ENCODE data around the gene ZNRF3.

The ZNRF3 gene

DNA sequence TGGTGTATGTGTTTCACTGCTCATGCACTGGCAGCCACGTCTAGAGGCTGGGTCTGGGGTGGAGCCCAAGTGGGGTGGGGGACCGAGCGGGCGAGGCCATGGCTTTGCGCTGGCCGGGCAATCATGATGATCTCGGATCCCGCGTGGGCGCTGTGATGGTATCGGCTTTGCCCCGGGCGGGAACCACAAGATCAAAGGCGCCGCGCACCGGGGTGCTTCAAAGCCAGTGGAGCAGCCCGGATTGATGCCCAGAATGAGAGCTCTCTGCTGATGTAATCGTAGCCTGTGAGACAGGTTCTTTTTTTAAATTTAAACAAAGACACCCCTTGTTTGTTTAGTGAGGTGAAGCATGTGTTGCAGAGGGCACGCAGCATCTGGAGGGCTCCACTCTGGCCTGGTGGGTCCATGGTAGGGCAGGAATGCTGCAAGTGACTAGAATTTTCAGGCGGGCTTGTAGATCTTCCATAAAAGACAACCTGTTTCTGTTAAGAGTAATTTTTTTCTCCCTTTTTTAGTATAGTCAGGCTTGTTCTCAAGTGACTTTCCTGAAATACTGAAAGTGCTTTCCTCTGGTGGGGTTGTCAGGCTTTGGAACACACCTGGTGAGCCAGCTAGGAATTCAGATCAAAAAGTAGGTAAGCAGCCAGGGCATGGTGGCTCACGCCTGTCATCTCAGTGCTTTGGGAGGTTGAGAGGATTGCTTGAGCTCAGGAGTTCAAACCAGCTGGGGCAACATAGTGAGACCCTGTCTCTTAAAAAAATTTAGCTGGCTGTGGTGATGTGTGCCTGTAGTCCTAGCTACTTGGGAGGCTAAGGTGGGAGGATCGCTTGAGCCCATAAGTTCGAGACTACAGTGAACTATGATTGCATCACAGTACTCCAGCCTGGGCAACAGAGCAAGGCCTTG, 40.7 kb downstream of the ZNRF3 start:
- no peak for DNase-seq (ENCODE audit: extremely low spot score, insufficient read length, low read depth)
- no peak for FAIRE-seq

DNA sequence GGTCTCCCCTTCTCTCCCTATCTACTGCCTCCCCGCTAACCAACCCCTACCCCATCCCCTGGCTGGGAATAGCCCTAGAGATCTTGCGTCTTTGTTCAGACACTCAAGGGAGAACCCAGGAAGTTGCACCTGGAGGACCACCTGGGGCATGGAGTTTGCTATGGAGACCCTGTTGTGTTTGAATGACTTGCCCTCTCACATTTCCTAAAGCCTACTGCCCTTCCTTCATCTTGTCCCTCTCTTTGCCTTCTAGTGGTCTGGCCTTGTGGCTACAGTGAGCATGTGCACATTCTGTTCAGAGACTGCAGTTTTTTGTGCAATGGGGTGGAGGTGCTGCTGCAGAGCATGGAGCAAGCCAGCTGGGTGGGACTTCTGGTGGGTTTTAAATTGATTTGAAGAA, 42.5 kb downstream of the ZNRF3 start:
- DNase-seq (ENCODE audit: extremely low spot score, insufficient read length, low read depth): no peak

GRCh38 chr22:28927630-28928029, 44.3 kb downstream of the ZNRF3 start:
- FAIRE-seq (no peak), DNase-seq (ENCODE audit: extremely low spot score, insufficient read length, low read depth) (no peak)

More for the DNA sequence above, 42.5 kb downstream of the ZNRF3 start:
- FAIRE-seq: no peak

DNA sequence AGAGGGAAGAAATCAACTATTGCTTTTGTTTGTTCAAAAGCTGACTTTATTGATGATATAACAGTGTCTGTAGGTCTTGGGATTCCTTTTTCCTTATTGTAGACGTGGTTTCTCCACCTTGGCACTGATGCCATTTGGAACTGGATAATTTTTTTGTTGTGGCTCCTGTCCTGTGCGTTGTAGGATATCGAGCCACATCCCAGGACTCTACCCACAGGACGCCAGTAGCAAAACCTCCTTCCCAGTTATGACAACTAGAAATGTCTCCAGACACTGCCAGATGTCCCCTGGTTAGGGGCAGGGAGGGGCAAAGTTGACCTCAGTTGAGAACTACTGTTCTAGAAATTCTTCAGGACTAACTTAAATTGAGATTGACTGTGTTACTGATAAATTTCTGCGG, 45.8 kb downstream of the ZNRF3 start:
- DNase-seq (ENCODE audit: extremely low spot score, insufficient read length, low read depth): no peak
- no peak for FAIRE-seq

DNA sequence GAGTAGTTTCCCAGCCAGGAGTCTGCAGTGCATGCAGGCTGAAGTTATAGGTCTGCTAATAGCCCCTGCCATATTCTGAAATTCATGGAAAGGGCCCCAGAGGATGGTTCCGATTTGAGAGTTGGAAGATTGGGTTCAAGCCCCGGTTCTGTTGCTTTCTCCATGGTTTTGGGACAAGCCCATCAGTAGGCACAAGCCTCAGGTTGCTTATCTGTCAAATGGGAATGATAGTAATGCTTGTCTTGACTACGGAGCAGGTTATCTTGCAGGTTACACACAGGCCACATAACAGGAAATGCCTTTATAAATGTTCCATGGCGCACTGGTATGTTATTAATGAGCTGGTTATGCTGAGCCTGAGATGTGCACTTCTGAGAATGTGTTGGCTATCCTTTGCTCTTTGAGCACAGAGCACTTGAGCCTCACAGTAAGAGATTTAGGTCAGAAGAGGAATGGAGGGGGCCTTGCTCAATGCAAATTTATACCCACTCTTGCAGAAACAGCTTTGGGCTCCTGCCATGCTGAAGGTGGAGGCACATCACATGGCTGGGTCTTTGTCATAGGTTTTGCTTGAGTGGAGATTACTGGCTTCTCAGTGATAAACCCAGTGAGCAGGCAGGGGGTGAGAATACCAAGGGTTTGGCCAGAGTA, 47.1 kb downstream of the ZNRF3 start:
- DNase-seq (ENCODE audit: extremely low spot score, insufficient read length, low read depth): no peak
- no peak for FAIRE-seq

- DNase-seq (ENCODE audit: extremely low spot score, insufficient read length, low read depth) (no peak), FAIRE-seq (no peak)
These were observed 48.6 kb downstream of the ZNRF3 start for GRCh38 chr22:28931844-28932567.

GRCh38 chr22:28933321-28933720, 49.9 kb downstream of the ZNRF3 start:
- no peak for DNase-seq (ENCODE audit: extremely low spot score, insufficient read length, low read depth)
- FAIRE-seq: no peak

DNA sequence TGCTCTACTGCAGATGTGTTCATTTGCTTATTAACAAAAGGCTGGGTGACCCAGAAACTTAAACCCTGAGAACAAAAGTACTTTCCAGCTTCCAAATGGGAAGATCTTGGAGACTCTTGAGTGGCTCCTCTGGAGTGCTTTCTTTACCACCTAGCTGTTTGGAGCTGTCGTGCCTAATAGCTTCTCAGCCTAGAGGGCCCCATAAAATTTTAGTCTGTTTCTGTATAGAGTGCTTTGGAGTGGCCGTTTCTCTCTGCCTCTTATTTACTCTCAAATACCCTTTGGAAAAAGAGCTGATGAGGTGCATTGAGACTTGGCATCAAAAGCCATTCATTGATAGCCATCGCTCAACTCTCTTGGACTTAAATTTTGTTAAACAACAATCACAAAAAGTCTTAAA, 50.7 kb downstream of the ZNRF3 start:
- FAIRE-seq (no peak), DNase-seq (ENCODE audit: extremely low spot score, insufficient read length, low read depth) (no peak)

DNA sequence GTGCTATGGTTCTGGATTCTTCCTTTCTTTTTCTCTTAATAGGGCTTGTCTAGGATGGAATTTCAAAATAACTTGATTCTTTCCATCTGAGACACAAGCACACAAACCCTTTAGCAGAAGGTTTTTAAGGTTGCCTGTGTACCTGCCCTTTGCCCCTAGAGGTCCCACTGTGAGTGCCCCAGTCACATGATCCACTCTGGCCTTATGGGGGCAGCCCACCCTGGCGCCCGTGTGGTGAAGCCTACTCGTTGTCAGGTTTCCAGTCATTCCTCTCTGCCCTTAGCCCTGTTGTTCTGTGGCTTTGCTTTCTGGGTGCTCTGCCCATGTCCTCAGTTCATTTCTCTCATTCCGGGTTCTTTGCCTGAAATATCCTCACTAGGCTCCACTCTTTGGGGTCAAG, 51.8 kb downstream of the ZNRF3 start:
- no peak for DNase-seq (ENCODE audit: extremely low spot score, insufficient read length, low read depth)
- no peak for FAIRE-seq

DNA sequence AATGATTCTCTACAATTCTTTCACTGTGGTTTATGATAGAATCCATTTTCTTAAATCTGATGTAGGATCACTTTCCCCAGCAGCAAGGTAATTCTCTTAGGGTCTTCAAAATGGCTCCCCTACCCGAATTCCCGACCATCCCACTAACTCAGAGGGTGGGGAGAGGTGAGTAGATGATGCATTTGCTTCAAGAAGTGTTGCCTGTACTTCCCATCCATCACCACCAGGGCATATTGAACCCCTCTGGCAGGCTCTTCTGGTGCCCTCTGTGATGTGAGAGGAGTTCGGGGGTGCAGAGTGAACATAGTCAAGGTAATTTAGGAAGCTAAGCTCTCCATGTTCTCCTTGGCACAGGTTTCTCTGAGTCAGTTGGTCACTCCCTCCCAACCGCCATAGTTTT, 52.3 kb downstream of the ZNRF3 start:
- FAIRE-seq (no peak), DNase-seq (ENCODE audit: extremely low spot score, insufficient read length, low read depth) (no peak)

DNA sequence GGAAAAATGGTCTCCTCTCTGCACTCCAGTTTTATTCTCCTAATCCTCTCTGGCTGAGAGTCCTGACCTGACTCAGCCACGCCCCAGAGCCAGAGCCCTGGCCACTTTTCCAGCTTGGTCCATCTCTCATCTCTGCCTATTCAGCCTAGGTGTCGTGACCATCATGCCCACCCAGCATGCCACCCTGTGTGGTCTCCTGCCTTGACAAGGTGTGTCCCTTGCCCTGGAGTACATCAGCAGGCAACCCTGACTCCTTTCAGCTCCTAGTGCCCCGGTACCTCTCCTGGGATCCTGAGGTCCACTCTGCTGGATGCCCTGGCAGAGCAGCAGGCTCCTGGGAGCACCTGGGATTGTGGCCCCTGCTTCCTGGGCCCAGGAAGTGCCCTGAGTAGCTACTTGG, 52.8 kb downstream of the ZNRF3 start:
- FAIRE-seq (no peak), DNase-seq (ENCODE audit: extremely low spot score, insufficient read length, low read depth) (no peak)

DNA sequence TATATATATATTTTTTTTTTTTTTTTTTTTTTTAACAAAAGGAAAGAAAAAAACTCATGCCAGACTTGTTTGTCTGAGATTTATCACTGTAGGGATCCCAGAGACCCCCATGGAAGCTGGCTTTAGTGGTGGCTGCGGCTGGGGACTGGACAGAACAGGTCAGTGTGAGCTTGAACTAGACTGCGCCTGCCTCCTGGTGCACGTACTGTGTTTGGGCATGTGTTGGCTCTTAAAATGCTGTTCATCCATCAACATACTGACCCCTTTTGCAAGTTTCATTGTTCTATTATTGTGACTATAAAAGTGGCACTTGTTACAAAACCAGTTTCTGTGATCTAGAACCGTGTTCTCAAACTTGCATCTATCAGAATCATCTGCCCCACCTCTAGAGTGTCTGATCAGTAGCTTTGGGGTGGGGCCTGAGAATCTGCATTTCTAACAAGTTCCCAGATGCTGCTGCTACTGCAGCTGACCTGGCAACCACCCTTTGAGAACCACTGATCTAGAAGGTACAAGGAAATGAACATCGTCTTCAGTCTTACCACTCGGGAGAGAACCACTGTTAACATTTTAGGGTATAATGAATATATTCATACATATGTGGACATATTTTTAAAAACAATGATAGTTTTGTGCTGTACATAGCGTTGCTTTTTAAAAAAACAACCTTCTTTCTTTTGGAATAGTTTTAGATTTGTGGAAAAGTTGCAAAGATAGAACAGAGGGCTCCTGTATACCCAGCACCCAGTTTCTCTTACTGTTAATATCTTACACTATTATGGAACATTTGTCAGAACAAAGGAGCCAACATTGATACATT, 54.0 kb downstream of the ZNRF3 start:
- DNase-seq (ENCODE audit: extremely low spot score, insufficient read length, low read depth): no peak
- no peak for FAIRE-seq

DNA sequence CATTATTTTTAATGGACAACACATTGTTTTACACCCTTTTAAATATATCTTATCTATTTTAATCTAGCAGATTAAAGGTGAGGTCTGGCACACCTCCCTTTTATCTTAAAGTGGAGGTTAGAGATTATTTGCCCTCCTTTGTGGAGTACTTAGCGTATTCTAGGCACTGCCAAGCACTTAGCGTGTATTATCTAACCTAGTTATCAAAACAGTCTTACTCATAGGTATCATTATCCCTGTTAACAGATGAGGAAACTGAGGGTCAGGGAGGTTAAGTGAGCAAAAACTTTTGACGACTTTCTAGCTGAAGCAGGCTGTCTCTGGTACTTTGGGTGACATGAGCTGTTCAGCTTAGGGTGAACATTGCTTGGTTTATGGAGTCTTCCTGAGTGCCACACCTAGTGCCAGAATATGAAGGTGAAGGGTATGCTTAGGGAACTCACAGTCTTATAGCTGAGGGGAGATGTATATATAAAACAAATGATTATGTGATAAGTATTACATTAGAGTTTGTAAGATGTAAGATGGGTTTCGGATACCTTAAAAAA, 55.0 kb downstream of the ZNRF3 start:
- FAIRE-seq (no peak), DNase-seq (ENCODE audit: extremely low spot score, insufficient read length, low read depth) (no peak)

DNA sequence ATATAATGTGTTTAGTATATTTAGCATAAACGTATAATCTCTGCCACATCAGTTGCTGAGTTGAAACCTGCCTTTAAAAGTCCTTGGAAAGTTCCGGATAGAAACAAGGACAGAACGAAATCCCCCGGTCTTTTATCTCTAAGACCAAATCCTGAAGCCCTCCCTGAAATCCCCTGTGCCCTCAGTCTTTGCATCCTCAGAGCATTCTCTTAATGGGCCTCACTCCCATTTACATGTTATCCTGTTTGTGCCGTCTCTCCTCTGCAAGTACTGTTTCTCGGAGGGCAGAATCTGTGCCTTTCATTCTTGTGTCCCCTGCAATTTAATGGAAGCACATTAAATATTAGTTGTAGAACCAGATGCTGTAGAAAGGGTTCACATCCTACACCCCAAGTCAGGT, 56.0 kb downstream of the ZNRF3 start:
- FAIRE-seq (no peak), DNase-seq (ENCODE audit: extremely low spot score, insufficient read length, low read depth) (no peak)

- FAIRE-seq: no peak
- DNase-seq (ENCODE audit: extremely low spot score, insufficient read length, low read depth): no peak
These were observed 56.6 kb downstream of the ZNRF3 start for GRCh38 chr22:28939932-28940331.

DNA sequence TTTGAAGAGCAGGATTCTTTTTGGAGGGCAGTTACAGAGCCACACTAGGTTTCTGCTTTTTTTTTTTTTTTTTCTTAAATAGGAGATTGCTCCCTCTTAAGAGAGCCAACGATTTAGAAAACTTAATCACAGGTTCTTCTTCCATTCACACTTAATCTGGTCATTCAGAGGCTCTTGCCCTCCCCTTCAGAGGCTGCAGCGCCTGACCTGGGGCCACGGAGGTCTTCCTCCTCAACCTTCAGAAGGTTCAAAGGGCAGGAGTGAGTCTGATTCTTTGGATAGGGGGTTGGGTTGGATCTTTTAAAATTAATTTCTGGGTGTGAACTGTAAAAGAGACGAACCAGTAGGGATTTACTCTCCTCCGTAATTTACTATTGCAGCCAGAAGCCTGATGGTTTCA, 57.1 kb downstream of the ZNRF3 start:
- no peak for FAIRE-seq
- DNase-seq (ENCODE audit: extremely low spot score, insufficient read length, low read depth): no peak

DNA sequence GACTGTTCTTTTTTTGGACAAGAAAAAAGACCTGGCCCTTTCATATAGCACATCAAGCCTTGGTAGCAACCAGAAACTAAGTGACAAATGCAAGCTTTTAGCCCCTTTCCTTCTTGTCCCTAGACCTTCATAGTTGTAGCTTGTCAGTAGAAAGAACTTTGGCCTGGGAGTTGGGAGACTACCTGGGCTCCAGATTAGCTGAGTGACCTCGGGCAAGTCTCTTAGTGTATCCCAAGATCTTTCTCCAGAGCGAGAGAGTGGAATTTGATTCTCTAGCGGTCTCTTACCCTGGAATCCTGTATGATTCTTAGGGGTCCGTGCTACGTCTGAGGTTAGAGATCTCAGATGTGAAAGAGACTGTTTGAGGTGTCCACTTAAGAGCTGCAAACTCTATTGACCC, 59.0 kb downstream of the ZNRF3 start:
- FAIRE-seq: no peak
- DNase-seq (ENCODE audit: extremely low spot score, insufficient read length, low read depth): no peak

DNA sequence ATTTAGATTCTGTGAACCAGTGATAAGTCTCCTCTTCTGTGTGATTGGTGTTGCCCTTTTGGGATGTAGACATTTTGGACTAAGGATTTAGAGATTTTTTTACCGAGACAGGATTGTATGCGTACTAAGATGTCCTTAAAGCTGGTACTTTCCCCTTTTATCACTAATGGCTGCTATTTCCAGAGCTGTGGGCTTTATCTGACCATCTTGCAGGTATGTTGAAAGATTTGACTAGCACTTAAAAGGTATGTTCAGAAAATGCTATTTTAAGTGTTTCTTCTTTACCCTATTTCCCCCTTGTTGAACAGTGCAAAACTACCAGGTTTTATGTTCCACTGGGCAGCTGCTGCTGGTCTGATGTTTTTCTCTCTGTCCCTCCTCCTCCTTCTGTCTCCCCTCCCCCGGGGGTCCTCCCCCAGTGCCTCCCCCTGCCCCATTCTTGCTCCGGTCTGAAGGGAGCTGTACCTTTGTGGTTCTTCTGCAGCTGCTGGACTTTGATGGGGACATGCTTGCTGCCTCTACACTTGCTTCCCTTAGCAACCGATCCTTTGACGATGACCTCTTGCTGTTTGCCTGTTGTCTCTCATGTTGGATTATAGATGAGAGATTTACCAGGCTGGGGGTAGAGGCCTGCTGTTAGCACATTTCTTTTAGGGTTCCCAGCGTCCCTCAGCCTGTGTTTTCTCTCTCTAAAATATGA, 59.6 kb downstream of the ZNRF3 start:
- FAIRE-seq: no peak
- DNase-seq (ENCODE audit: extremely low spot score, insufficient read length, low read depth): no peak

DNA sequence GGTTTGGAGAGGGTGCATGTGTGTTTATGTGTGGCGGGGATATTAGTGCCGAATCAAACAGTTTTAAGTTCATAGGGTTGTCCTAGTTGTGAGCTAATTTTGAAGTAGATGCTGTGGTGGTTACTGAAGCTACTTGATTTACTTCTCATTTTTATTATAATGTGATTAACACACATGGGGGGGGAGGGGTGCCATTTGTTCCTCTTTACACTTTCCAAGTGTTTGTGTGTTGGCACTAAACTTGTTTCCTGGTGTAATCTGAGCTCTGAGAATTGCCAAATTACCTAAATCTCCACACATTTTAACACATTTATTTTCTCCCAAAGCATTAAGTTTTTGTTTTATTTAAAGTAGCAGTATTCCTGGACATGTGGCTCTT, 60.1 kb downstream of the ZNRF3 start:
- FAIRE-seq: no peak
- no peak for DNase-seq (ENCODE audit: extremely low spot score, insufficient read length, low read depth)
